Uterus (tissue), 2 donors: ENCODE results near the gene DAPK2.

Experiments used
- CTCF ChIP-seq, 4 experiments: fragments of 200-600 bp in 2 of 4; fragments of 450-650 bp in 2 of 4; sonication (generic) in 2 of 4; IDR thresholded peaks; one replicate each; pipeline ENCODE4 v1.5.1; 2016 to 2019; ENCODE audit warnings: antibody characterized with exemption in 4 of 4, mild to moderate bottlenecking in 2 of 4, moderate library complexity in 1 of 4
- POLR2A ChIP-seq, 2 donors: fragments of 450-650 bp; IDR thresholded peaks; one replicate each; pipeline ENCODE4 v1.6.1; 2016; ENCODE audit warnings: antibody characterized with exemption in 2 of 2, mild to moderate bottlenecking in 1 of 2, moderate library complexity in 1 of 2

- TF ChIP-seq POLR2A (IDR thresholded peaks at IDR 0.05) (no peak), CTCF (IDR thresholded peaks at IDR 0.05) (no peak)
These were observed 26.5 kb upstream of the DAPK2 start for GRCh38 chr15:64072812-64073211.
